Measurements from ENCODE around the gene SMARCA2.

Gene SMARCA2

GRCh38 chr9:2014696-2015580 is at the start of gene SMARCA2:
Gene SMARCA2 (plus strand): TSS chr9:2015347. CDS start chr9:2029023, 13,676 bp downstream.
- peak; percentile 77 for DNase-seq (ENCODE audit: low spot score)

- DNase-seq (ENCODE audit: low spot score), result no peak
These were observed 48.3 kb upstream of the SMARCA2 start for GRCh38 chr9:1966725-1967366.

GRCh38 chr9:1969160-1969559 is 46.0 kb upstream of the SMARCA2 start:
- no peak for DNase-seq (ENCODE audit: low spot score)

- DNase-seq (ENCODE audit: low spot score), result no peak
These were observed 45.2 kb upstream of the SMARCA2 start for GRCh38 chr9:1969898-1970297.

- DNase-seq (ENCODE audit: low spot score), result no peak
These were observed 42.5 kb upstream of the SMARCA2 start for GRCh38 chr9:1972672-1973071.

GRCh38 chr9:1977026-1977425 is 38.1 kb upstream of the SMARCA2 start:
- no peak for DNase-seq (ENCODE audit: low spot score)

- no peak for DNase-seq (ENCODE audit: low spot score)
These were observed 36.2 kb upstream of the SMARCA2 start for GRCh38 chr9:1978941-1979340.

GRCh38 chr9:1979741-1980367 is 35.3 kb upstream of the SMARCA2 start:
- no peak for DNase-seq (ENCODE audit: low spot score)

GRCh38 chr9:1980387-1980786 is 34.8 kb upstream of the SMARCA2 start:
- no peak for DNase-seq (ENCODE audit: low spot score)

- DNase-seq (ENCODE audit: low spot score), result no peak
These were observed 33.1 kb upstream of the SMARCA2 start for GRCh38 chr9:1982074-1982473.

- DNase-seq (ENCODE audit: low spot score), result no peak
These were observed 28.8 kb upstream of the SMARCA2 start for GRCh38 chr9:1986341-1986740.

GRCh38 chr9:1989500-1989899 is 25.6 kb upstream of the SMARCA2 start:
- DNase-seq (ENCODE audit: low spot score), result no peak

GRCh38 chr9:1994180-1994579 is 21.0 kb upstream of the SMARCA2 start:
- no peak for DNase-seq (ENCODE audit: low spot score)

- no peak for DNase-seq (ENCODE audit: low spot score)
These were observed 20.1 kb upstream of the SMARCA2 start for GRCh38 chr9:1995084-1995483.

- no peak for DNase-seq (ENCODE audit: low spot score)
These were observed 19.0 kb upstream of the SMARCA2 start for GRCh38 chr9:1996156-1996555.

GRCh38 chr9:1997646-1998045 is 17.5 kb upstream of the SMARCA2 start:
- DNase-seq (ENCODE audit: low spot score), result no peak

GRCh38 chr9:1998111-1998510 is 17.0 kb upstream of the SMARCA2 start:
- no peak for DNase-seq (ENCODE audit: low spot score)

GRCh38 chr9:2000314-2000713 is 14.8 kb upstream of the SMARCA2 start:
- no peak for DNase-seq (ENCODE audit: low spot score)

- DNase-seq (ENCODE audit: low spot score), result no peak
These were observed 6.8 kb upstream of the SMARCA2 start for GRCh38 chr9:2008372-2008771.

GRCh38 chr9:2012347-2012746 is 2.8 kb upstream of the SMARCA2 start:
- DNase-seq (ENCODE audit: low spot score), result no peak

GRCh38 chr9:2013743-2014475 is 1.2 kb upstream of the SMARCA2 start:
- DNase-seq (ENCODE audit: low spot score), result no peak
